Measurements from ENCODE around the gene HDGFL2.

HDGFL2 gene

GRCh38 chr19:4472174-4472974 lies at the start of gene HDGFL2:
HDGFL2 (plus strand) TSS chr19:4472297; CDS start chr19:4472351, 54 bp downstream.
- DNase-seq = no peak

DNA sequence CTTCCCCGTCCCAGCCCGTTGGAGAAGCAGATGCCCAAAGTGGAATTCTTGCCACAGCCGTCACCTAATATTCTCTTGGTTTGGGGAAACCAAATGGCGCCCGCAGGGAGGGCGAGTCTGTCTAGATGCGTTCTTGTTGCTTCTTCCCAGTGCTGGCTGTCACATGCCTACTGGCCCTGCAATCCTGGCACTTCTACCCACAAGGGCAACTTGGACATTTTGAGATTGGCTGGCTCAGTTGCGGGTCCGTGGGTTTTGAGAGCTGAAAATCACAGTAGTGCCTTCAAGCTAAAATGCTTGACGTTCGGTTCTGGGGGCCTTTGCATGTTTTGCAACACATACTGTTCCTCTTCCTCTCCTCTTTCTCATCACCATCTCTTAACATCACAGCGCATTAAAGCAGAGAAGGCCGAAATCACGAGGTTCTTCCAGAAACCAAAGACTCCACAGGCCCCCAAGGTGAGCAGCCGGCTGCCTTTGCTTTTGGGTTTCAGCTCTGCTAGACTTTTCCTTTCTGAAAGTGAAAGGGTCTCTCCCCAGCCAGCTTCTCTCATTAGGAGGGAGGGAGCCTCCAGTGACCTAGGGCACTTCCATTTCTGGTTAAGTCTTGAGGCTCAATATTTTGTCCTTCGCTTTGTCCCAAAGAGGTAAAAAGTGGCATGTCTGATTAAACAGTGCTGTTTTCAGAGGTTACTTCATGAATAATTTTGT lies 48.5 kb upstream of the HDGFL2 start:
- no peak for DNase-seq

DNA sequence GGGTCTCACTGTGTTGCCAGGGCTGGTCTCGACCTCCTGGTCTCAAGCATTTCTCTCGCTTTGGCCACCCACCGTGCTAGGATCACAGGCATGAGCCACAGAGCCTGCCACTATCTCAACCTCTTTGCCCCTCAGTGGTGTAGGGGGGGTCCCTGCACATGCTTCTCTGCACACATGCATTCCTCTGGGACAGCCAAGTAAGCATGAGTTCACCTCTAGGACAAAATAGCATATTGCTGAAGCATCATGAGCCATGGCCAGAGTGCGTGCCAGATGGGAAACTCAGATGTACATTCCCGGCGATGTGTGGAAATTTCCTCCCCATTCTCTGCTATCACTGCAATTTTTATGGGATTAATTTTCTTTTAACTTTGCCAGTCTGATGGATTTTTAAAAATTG lies 46.6 kb upstream of the HDGFL2 start:
- DNase-seq = peak; percentile 88

- no peak for DNase-seq
These were observed 43.6 kb upstream of the HDGFL2 start for GRCh38 chr19:4428326-4428975.

DNA sequence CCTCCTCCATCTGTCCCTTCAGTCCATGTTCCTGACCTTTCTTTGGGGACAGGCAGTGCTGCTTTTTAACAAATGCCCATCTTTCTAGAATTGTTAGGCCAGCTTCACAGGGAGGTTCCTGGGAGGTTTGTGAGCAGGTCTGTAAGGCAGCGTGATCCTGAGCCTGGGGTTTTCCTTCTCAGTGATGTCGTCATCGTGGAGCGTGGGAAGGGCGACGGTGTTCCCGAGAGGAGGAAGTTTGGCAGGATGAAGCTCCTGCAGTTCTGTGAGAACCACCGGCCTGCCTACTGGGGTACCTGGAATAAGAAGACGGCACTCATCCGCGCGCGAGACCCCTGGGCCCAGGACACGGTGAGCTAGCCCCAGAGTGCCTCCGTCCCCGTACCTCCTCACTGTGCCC lies 42.8 kb upstream of the HDGFL2 start:
- DNase-seq = no peak

DNA sequence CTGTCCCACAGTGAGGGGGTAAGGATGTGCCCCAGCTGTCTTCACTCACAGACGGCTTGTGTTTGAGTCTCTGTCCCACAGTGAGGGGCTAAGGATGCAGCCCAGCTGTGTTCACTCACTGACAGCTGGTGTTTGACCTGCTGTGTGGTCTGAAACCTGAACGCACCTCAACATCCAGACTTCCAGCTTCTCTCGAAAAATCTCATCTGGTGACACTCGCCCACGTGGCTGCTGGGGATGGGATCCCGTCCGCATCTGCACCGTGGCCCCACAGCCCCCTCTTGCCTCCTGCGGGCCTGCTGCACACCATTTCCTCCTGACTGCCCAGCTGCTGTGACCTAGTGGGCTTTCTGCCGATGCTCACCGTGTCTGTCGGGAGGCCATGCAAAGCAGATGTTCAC lies 42.3 kb upstream of the HDGFL2 start:
- no peak for DNase-seq

DNA sequence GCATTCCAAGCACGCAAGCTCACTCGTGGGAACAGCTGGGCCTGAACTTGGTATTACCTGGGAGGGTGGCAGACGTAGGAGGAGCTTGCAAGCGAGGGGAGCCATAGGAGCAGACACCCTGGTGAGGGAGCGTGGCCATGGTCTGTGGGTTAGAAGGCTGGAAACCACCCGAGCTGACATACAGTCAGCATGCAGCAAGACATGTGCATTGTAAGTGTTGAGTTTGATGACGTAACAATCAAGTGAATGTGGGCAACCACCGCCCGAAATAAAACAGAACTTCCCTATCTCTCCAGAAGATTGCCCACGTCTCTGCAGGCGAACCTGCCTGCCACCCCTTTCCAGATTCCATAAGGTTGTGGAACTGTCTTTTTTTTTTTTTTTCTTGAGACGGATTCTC lies 41.3 kb upstream of the HDGFL2 start:
- no peak for DNase-seq

GRCh38 chr19:4431296-4431695 lies 40.8 kb upstream of the HDGFL2 start:
- no peak for DNase-seq

DNA sequence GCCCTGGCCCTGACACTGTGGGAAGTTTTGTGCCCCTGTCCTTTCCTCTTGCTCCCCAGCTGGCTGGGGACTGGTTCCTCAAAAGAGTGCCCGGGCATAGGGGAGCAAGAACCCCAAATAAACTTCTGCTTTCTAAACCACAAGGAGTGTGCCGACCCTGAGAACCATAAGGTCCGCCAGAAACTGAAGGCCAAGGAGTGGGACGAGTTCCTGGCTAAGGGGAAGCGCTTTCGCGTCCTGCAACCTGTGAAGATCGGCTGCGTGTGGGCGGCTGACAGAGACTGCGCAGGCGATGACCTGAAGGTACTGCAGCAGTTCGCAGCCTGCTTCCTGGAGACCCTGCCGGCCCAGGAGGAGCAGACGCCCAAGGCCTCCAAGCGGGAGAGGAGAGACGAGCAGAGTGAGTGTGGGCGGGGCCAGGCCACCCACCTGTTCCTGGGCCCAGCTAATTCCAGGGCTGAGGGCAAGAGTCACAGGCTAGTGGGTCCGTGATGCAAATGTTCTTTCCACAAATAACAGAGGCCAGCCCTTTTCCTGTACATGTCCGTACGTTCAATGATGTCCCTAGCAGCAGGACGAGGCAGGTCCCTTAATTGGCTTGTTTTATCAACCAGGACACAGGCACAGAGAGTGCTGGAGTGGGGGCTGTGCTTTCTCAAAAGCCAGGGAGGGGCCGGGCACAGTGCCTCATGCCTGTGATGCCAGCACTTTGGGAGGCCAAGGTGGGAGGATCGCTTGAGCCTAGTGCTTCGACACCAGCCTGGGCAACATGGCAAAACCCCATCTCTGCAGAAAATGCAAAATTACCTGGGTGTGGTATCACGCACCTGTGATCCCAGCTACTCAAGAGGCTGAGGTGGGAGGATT lies 40.1 kb upstream of the HDGFL2 start:
- DNase-seq = no peak

DNA sequence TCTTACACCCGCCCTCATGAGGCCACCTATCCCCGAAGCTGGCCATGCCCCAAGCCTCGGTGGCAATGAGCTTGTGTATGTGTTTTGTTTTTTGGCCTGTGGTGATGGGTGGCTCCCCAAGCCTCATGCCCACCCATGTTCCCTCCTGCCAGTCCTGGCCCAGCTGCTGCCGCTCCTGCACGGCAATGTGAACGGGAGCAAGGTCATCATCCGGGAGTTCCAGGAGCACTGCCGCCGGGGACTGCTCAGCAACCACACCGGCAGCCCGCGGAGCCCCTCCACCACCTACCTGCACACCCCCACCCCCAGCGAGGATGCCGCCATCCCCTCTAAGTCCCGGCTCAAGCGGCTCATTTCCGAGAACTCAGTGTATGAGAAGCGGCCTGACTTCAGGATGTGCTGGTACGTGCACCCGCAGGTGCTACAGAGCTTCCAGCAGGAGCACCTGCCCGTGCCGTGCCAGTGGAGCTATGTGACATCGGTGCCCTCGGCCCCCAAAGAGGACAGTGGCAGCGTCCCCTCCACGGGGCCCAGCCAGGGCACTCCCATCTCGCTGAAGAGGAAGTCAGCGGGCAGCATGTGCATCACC lies 39.1 kb upstream of the HDGFL2 start:
- no peak for DNase-seq

DNA sequence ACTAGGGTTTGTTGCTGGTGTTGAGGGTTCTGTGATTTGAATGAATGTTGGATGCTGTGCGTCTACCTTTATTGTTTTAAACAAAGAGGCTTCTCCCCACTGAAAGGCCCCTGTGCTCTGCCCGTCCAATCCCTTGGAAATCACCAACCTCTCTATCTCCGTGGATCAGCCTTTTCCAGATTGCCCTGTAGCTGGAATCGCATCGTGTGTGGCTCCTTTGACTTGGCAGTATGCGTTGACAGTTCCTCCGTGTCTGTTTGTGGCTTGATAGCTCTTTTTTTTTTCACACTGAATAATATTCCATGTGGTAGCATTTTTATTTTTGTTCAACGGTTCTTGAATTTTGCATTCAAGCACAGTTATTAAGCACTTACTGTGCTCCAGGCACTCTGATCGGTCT lies 37.7 kb upstream of the HDGFL2 start:
- no peak for DNase-seq

DNA sequence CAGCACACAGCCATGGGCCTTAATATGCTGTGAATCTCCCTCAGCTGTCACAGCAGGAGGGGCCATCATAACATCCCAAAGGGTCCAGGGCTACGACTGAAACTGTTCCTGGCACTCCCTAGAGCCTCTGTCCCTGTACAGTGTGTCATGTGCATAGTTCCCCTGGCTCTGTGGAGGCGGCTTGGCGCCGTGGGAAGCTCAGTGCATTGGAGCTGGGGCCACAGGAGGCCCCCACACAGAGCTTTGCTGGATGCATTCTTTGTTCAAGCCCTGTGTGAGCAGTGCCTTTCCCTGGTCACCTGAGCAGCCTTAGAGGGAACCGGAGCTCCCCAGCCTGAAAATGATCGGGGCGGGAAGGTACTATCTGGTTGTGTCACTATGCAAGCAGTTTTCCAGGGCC lies 35.9 kb upstream of the HDGFL2 start:
- DNase-seq = no peak

DNA sequence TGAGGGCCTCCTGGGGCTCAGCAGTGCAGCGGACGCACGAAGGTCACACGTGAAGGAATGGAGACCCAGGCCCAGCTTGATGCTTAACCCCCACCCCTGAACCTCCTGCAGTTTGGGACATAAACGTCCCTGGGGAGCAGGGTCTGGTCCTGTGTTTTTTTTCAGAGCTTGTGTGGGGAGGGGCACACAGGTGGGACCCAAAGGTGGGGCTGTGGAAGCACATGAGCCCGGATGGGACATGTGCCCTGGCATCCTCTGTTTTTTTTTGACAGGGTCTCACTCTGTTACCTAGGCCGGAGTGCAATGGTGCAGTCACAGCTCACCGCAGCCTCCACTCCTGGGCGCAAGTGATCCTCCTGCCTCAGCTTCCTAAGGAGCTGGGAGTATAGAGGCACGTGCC lies 35.0 kb upstream of the HDGFL2 start:
- DNase-seq = no peak

GRCh38 chr19:4439243-4439642 lies 32.9 kb upstream of the HDGFL2 start:
- DNase-seq = no peak

- DNase-seq = no peak
These were observed 29.9 kb upstream of the HDGFL2 start for GRCh38 chr19:4441994-4442818.

DNA sequence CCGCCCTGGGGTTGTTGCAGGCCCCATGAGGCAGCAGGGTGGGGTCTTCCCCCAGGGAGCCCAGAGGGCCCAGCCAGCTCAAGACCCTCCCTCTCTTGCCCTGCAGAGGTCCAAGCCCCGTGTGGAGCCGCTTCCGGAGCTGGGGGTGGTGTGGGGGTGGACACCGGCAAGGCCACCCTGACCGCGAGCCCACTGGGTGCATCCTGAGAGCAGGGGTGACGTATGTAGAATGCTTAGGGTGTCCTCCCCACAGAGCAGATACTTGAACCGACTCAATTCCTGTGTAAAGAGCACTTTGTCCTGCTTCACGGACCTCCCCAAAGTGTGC lies 29.3 kb upstream of the HDGFL2 start:
- no peak for DNase-seq

DNA sequence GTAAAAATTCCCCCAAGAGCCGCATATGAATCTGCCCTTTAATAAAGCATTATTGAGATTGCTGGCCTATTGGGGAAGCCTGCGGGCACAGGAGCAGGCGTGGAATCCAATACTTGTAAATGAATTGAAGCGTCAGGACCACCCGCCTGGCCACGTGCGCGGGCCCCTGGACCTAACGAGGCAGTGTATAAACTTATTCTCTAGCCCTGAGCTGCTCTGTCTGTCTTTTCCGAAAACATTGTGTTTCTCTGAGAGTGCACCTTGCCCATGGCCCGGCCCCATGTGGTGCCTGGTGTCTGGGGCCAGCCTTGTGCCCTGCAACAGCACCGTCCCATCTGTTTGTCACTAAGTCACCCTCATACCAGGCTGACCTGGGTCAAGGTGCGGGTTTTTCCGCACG lies 28.9 kb upstream of the HDGFL2 start:
- DNase-seq = no peak

- no peak for DNase-seq
These were observed 27.9 kb upstream of the HDGFL2 start for GRCh38 chr19:4443966-4444764.

- DNase-seq = no peak
These were observed 27.0 kb upstream of the HDGFL2 start for GRCh38 chr19:4444765-4445741.
